Transverse colon (tissue), 4 donors: Measurements from ENCODE around the gene WWC1. TPM values are rescaled to one million over a fixed set of nuclear protein-coding genes. Genes with fewer than 3 reads are reported as not detected.
A peak's percentile ranks its signal among the peaks of the same experiment; 100 is the strongest.

ENCODE experiments used
- DNase-seq: peaks from one replicate; pipeline ENCODE4 v3.0.0-alpha.2; 2019
- H3K27ac ChIP-seq, 4 donors: fragments of 200-600 bp; sonication (generic); 2 replicates each; pipeline ENCODE4 v1.5.1; 2016 to 2018; ENCODE audit warnings: inconsistent platforms in 4 of 4
- H3K27me3 ChIP-seq: fragments of 200-600 bp; sonication (generic); 2 replicates; pipeline ENCODE4 v1.5.1; 2017; ENCODE audit warnings: inconsistent platforms
- H3K36me3 ChIP-seq, 4 donors: fragments of 200-600 bp; sonication (generic); 2 replicates each; pipeline ENCODE4 v1.5.1; 2017 to 2019; ENCODE audit warnings: inconsistent platforms in 4 of 4
- H3K4me1 ChIP-seq, 4 donors: fragments of 200-600 bp; sonication (generic); 2 replicates each; pipeline ENCODE4 v1.5.1; 2017 to 2020; ENCODE audit warnings: inconsistent platforms in 4 of 4
- H3K4me3 ChIP-seq, 4 donors: fragments of 200-600 bp; sonication (generic); 1 replicate in 1 of 4; 2 replicates in 3 of 4; pipeline versions ENCODE4 v1.5.1 to v1.6.1; 2017 to 2019; ENCODE audit warnings: inconsistent platforms in 4 of 4
- H3K9me3 ChIP-seq, 2 donors: fragments of 200-600 bp; sonication (generic); 2 replicates each; pipeline ENCODE4 v1.5.1; 2017 to 2019; ENCODE audit warnings: inconsistent platforms in 2 of 2
- CTCF ChIP-seq, 5 experiments: fragments of 200-600 bp in 3 of 5; fragments of 450-650 bp in 2 of 5; sonication (generic) in 3 of 5; IDR thresholded peaks; 1 replicate in 2 of 5; 2 replicates in 3 of 5; pipeline ENCODE4 v1.5.1; 2016 to 2017; ENCODE audit warnings: antibody characterized with exemption in 5 of 5, inconsistent platforms in 3 of 5, mild to moderate bottlenecking in 2 of 5, moderate library complexity in 1 of 5
- EP300 ChIP-seq: sonication (generic); formaldehyde crosslinking; IDR thresholded peaks from one replicate; pipeline ENCODE4 v1.6.1; 2017; ENCODE audit warnings: antibody characterized with exemption, low read depth
- POLR2A ChIP-seq: fragments of 450-650 bp; IDR thresholded peaks from one replicate; pipeline ENCODE4 v1.6.1; 2016; ENCODE audit warnings: antibody characterized with exemption, mild to moderate bottlenecking, moderate library complexity
- POLR2AphosphoS5 ChIP-seq, 3 donors: sonication (generic); formaldehyde crosslinking; IDR thresholded peaks; one replicate each; pipeline ENCODE4 v1.6.1; 2016; ENCODE audit warnings: antibody characterized with exemption in 3 of 3
- WGBS, 2 donors: methylation state at CpG; one replicate each; pipeline ENCODE4 v1.1.5; 2018; ENCODE audit warnings: low coverage in 1 of 2; 5-methylcytosine and 5-hydroxymethylcytosine counted together
- in situ Hi-C, 4 donors: fragments of 200-750 bp; cut with MboI; loops; one replicate each; pipeline versions ENCODE4 v1.15.0 to v1.15.1; 2017; ENCODE audit warnings: low sequenced_read_pairs in 3 of 4, low pct_ligation_motif_present in 1 of 4, low pct_unique_long_range_greater_than_20kb in 1 of 4
- intact Hi-C: fragments of 100-400 bp; cut with DNase I; formaldehyde crosslinking; loops from one replicate; pipeline ENCODE4 v1.15.1; 2023; ENCODE audit warnings: low total_unique reads
- total RNA-seq, 4 donors: library from RNA; depleted of rRNA; stranded (reverse); fragments of >200 nt; gene quantifications; one replicate each; pipeline ENCODE4 v1.1.0, GENCODE V29; 2016

WWC1 gene
- total RNA-seq, 4 donors from 2014 or later, result 10.1 to 34.8 (median 16.8) TPM

DNA sequence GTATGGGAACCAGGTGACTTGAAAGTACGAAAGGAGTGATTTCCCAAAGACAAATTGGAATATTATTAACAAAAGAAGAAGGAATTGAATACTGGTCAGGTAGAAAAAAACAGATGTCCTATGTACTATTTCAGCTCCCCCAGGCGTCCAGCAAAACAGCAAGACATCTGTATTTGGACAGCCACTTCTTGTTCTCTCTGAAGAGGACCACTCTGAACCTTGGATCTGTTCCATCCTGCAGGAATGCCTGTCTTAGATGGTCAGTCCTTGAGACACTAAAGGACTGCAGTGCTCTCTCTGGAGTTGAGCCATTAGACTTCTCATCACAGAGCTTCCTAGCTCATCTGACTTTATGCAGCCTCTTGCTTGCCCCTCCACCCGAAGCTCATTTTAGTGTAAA, 120.4 kb downstream of the WWC1 start:
- 63 to 82% methylated on average over 2 to 3 of the region's 3 CpGs for WGBS, 2 donors
- no peak overlapping the region for H3K27ac ChIP-seq
- H3K4me3 ChIP-seq, result no peak overlapping the region
- in situ Hi-C loops, result no loop called here
- no peaks in the 10 kb centered on the region for H3K27me3 ChIP-seq
- H3K4me1 ChIP-seq, result no peaks in the 10 kb centered on the region
- intact Hi-C loops, result no loop called here
- no peak for DNase-seq
- H3K9me3 ChIP-seq, result no peaks in the 10 kb centered on the region
- TF ChIP-seq CTCF (IDR thresholded peaks at IDR 0.05) (no peak), EP300 (no peak), POLR2A (no peak)
- H3K36me3 ChIP-seq, result no peaks in the 10 kb centered on the region

GRCh38 chr5:168413062-168413461, 121.6 kb downstream of the WWC1 start:
- intact Hi-C loops, result no loop called here
- H3K36me3 ChIP-seq, result no peaks in the 10 kb centered on the region
- no peaks in the 10 kb centered on the region for H3K4me1 ChIP-seq
- H3K4me3 ChIP-seq, result no peak overlapping the region
- TF ChIP-seq POLR2A (no peak), EP300 (no peak), CTCF (IDR thresholded peaks at IDR 0.05) (no peak), POLR2AphosphoS5 (IDR thresholded peaks at IDR 0.05) (no peak)
- peak; percentile 11 for DNase-seq
- H3K9me3 ChIP-seq, result no peaks in the 10 kb centered on the region
- H3K27ac ChIP-seq, result no peak overlapping the region
- in situ Hi-C loops, result no loop called here
- no peaks in the 10 kb centered on the region for H3K27me3 ChIP-seq
- 50 to 68% methylated on average over 2 to 3 of the region's 3 CpGs for WGBS, 2 donors

DNA sequence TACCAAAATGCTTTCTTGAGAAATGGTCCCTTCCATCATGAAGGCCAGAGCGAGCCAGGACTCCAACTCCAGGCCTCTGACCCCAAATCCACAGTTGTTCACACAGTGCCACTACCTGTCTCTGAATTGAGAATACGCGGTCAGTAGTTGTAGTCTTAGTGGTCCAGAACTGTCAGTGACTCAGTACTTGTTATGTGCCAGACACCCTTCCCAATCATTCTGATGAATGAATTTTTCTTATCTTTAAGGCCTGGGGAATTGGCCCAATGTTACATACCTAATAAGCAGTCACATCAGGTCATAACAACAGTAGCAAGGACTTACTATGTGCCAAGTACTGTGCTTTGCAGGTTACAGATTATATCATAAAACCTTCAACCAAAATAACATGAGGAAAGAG, 122.2 kb downstream of the WWC1 start:
- intact Hi-C loops (no loop called here), in situ Hi-C loops (no loop called here)
- Histone ChIP-seq H3K9me3 (no peaks in the 10 kb centered on the region), H3K27ac (no peak overlapping the region), H3K36me3 (no peaks in the 10 kb centered on the region), H3K4me3 (no peak overlapping the region), H3K27me3 (no peaks in the 10 kb centered on the region), H3K4me1 (no peaks in the 10 kb centered on the region)
- DNase-seq, result no peak
- TF ChIP-seq CTCF (IDR thresholded peaks at IDR 0.05) (no peak), POLR2AphosphoS5 (IDR thresholded peaks at IDR 0.05) (no peak), POLR2A (no peak), EP300 (no peak)
- whole genome bisulfite sequencing, 2 donors, result 98% methylated on average over 3 of the region's 3 CpGs; no CpG with 5 or more reads in 1 of the 2 donors

DNA sequence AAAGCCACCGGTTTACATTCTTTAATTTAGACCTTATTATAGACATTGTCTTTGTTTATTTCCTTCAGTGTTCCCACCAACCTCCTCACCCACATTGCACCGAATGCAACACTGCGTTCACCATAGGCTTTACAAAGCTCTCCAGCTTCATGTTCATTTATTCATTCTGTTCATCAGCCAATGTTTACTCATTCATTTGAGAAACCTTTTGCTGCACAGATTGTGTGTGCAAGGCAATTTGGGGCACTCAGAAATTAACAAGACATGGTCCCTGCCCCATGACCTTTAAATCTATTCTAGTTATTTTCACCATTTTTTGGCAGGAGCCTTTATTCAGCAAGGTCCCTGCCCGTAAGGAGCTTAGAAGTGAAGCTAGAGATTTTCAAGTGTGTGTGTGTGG, 124.0 kb downstream of the WWC1 start:
- no peak for DNase-seq
- Histone ChIP-seq H3K27me3 (no peaks in the 10 kb centered on the region), H3K36me3 (no peaks in the 10 kb centered on the region), H3K4me3 (no peak overlapping the region), H3K27ac (no peak overlapping the region), H3K9me3 (no peaks in the 10 kb centered on the region), H3K4me1 (no peaks in the 10 kb centered on the region)
- 84 to 91% methylated on average over 3 to 4 of the region's 4 CpGs for WGBS, 2 donors
- in situ Hi-C loops, result no loop called here
- intact Hi-C loops, result no loop called here
- no peak for TF ChIP-seq EP300
- TF ChIP-seq CTCF (IDR thresholded peaks at IDR 0.05), result no peak
- no peak for TF ChIP-seq POLR2A
- TF ChIP-seq POLR2AphosphoS5 (IDR thresholded peaks at IDR 0.05), result no peak
